CD8-positive, alpha-beta memory T cell (primary cell): ENCODE measurements around the gene SDC3. TPM values are rescaled to one million over a fixed set of nuclear protein-coding genes. Genes with fewer than 3 reads are reported as not detected.

Source experiments
- CTCF ChIA-PET: fragments of 350-600 bp; sonication (Branson Sonifier 250); formaldehyde crosslinking; loops from one replicate; lab custom pipeline; 2021; ENCODE audit warnings: antibody characterized with exemption; lab: Charles Lee
- POLR2A ChIA-PET: fragments of 350-600 bp; sonication (Branson Sonifier 250); formaldehyde crosslinking; loops from one replicate; lab custom pipeline; 2021; ENCODE audit warnings: antibody characterized with exemption; lab: Charles Lee
- DNase-seq, 5 donors: peaks; one replicate each; pipeline versions ENCODE4 v3.0.0 to v3.0.0-alpha.2; 2020 to 2022; ENCODE audit warnings: mixed read lengths in 1 of 5
- H3K27ac ChIP-seq: one replicate; pipeline ENCODE4 v1.7.0; 2013; ENCODE audit warnings: low read depth, mild to moderate bottlenecking, low read length, moderate library complexity
- H3K27me3 ChIP-seq: 2 replicates; pipeline ENCODE4 v1.7.0; 2013; ENCODE audit warnings: low read length, mild to moderate bottlenecking; ENCODE audit not compliant: insufficient read depth, poor library complexity, severe bottlenecking
- H3K36me3 ChIP-seq: 2 replicates; pipeline ENCODE4 v1.7.0; 2013; ENCODE audit warnings: mild to moderate bottlenecking, low read length, moderate library complexity; ENCODE audit not compliant: insufficient read depth
- H3K4me1 ChIP-seq: 2 replicates; pipeline ENCODE4 v1.7.0; 2013; ENCODE audit warnings: mild to moderate bottlenecking, low read length, moderate library complexity; ENCODE audit not compliant: insufficient read depth
- H3K4me3 ChIP-seq: 2 replicates; pipeline ENCODE4 v1.7.0; 2013; ENCODE audit warnings: mild to moderate bottlenecking, low read length
- H3K9me3 ChIP-seq: 2 replicates; pipeline ENCODE4 v1.7.0; 2013; ENCODE audit warnings: mild to moderate bottlenecking, low read length
- H3K27ac Mint-ChIP-seq, 8 donors: one replicate each; pipeline ENCODE4 v1.8.0; 2020 to 2021; ENCODE audit warnings: mixed read lengths in 8 of 8, mild to moderate bottlenecking in 6 of 8, inconsistent platforms in 3 of 8, moderate library complexity in 3 of 8
- H3K27me3 Mint-ChIP-seq, 2 donors: one replicate each; pipeline ENCODE4 v1.8.0; 2020 to 2021; ENCODE audit warnings: mixed read lengths in 2 of 2, mild to moderate bottlenecking in 1 of 2, moderate library complexity in 1 of 2
- H3K36me3 Mint-ChIP-seq, 3 donors: one replicate each; pipeline ENCODE4 v1.8.0; 2020 to 2021; ENCODE audit warnings: mixed read lengths in 3 of 3, inconsistent platforms in 1 of 3, mild to moderate bottlenecking in 1 of 3
- H3K4me1 Mint-ChIP-seq, 3 donors: one replicate each; pipeline ENCODE4 v1.8.0; 2020 to 2021; ENCODE audit warnings: mixed read lengths in 3 of 3, inconsistent platforms in 1 of 3, mild to moderate bottlenecking in 1 of 3
- H3K4me3 Mint-ChIP-seq, 7 donors: one replicate each; pipeline ENCODE4 v1.8.0; 2020 to 2021; ENCODE audit warnings: mixed read lengths in 7 of 7, mild to moderate bottlenecking in 6 of 7, moderate library complexity in 4 of 7, inconsistent platforms in 2 of 7
- H3K9me3 Mint-ChIP-seq, 5 donors: one replicate each; pipeline ENCODE4 v1.8.0; 2020 to 2022; ENCODE audit warnings: mixed read lengths in 5 of 5, mild to moderate bottlenecking in 3 of 5, moderate library complexity in 2 of 5, inconsistent platforms in 1 of 5
- polyA plus RNA-seq: library from polyadenylated mRNA; unstranded; fragments of 300-500 nt; fragmentation: Illumina TruSeq; gene quantifications from one replicate; pipeline ENCODE4 v1.2.3, GENCODE V29; 2021
- total RNA-seq, 2 experiments: library from RNA; stranded (reverse); gene quantifications; one replicate each; pipeline ENCODE4 v1.2.3, GENCODE V29; 2021

SDC3 gene, protein sequence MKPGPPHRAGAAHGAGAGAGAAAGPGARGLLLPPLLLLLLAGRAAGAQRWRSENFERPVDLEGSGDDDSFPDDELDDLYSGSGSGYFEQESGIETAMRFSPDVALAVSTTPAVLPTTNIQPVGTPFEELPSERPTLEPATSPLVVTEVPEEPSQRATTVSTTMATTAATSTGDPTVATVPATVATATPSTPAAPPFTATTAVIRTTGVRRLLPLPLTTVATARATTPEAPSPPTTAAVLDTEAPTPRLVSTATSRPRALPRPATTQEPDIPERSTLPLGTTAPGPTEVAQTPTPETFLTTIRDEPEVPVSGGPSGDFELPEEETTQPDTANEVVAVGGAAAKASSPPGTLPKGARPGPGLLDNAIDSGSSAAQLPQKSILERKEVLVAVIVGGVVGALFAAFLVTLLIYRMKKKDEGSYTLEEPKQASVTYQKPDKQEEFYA
- under 1 TPM; 0.44 TPM for total RNA-seq
- polyA plus RNA-seq = not detected

DNA sequence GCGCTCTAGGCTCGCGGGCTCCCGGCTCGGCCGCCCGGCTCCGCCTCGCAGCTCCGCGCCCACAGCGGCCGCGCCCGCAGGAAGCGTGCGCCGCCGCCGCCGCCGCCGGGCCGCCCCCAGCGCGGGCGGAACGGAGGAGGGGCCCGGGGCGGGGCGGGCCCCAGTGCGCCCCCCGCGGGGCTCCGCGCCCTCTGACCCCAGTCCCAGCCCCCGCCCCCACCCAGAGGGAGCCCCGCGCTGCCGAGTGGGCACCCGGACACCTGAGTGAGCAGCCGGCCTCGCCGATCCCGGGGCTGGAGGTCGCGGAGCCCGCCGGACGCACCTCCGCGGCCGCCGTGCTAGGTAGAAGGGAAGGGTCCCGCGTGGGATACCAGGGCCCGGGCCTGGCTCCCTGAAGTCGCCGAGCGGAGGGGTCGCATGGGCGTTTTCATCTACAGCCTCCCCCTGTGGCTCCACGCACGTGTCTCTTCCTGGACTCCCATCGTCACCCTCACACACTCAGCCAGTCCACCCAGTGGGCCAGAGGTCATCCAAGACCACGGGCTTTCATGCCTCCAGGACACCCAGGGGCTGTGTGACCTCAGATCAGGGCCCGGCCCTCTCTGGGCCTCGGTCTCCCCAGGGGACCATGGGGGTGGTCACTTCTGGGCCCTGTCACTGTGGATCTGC lies at the start of gene SDC3:
Gene SDC3, minus strand, starts transcription at position 63 of the 669 bp plus-strand sequence. CDS start 172 bp downstream, outside the sequence.
- Histone ChIP-seq H3K9me3 (no peaks in the 10 kb centered on the region), H3K4me3 (peak within 1 kb of the TSS; percentile 23), H3K36me3 (no peaks in the 10 kb centered on the region), H3K27me3 (peaks cover 15% of the 10 kb centered on the region), H3K4me1 (peaks cover 15% of the 10 kb centered on the region), H3K27ac (peak within 1 kb of the TSS; percentile 31)
- ChIA-PET POLR2A (no interaction called here), CTCF (no interaction called here)
- DNase-seq = peak in 1 of 5 donors; percentile 36
- H3K36me3 Mint-ChIP-seq = no peaks in the 10 kb centered on the region
- peak within 1 kb of the TSS in 7 of 8 donors; percentile 29 to 89 (median 66) for H3K27ac Mint-ChIP-seq
- peak within 1 kb of the TSS; percentile 83 to 93 (median 84) for H3K4me3 Mint-ChIP-seq
- no peaks in the 10 kb centered on the region for H3K9me3 Mint-ChIP-seq
- H3K27me3 Mint-ChIP-seq = peaks cover 26 to 45% of the 10 kb centered on the region in 2 donors
- peaks cover 14 to 19% (median 19%) of the 10 kb centered on the region in 3 donors for H3K4me1 Mint-ChIP-seq

DNA sequence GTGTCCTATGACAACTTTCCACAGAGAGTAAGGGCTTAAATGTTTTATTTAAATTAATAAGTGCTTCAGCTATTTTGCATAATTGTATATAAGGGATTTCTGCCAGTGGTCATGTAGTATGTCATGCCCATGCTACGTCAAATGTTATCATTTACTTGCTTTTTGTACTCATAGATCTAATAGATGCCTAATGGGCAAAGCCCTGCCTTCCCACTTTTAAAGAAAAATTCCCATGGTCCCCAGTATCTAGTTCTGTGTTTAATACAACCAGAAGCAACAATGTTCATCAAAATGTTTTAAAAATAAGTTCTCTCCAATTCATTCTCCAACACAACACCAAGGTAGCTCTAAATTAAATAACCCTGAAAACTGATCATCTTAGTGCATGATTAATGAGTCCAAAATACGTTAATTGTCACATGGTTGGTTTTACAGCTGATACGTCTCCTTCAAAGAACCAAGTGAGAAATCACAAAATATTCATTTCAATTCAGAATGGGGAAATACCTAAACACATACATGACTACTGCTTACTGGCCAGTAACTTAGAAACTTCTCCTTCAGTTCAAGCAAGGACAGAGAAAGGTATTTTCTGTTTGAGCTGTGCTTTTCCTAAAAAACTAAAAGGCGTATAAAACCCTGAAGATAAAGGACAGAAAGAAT lies 49.1 kb upstream of the SDC3 start:
- H3K4me1 Mint-ChIP-seq = peaks cover 29 to 43% (median 42%) of the 10 kb centered on the region in 3 donors
- no peaks in the 10 kb centered on the region for H3K9me3 ChIP-seq
- ChIA-PET CTCF (no interaction called here), POLR2A (no interaction called here)
- peak overlapping the region in 4 of 8 donors; percentile 2 to 82 (median 53) for H3K27ac Mint-ChIP-seq
- peaks cover 43% of the 10 kb centered on the region for H3K36me3 ChIP-seq
- no peaks in the 10 kb centered on the region for H3K27me3 Mint-ChIP-seq
- no peak overlapping the region for H3K27ac ChIP-seq
- H3K4me1 ChIP-seq = no peaks in the 10 kb centered on the region
- DNase-seq = no peak
- H3K9me3 Mint-ChIP-seq = no peaks in the 10 kb centered on the region
- H3K4me3 ChIP-seq = no peak overlapping the region
- H3K27me3 ChIP-seq = no peaks in the 10 kb centered on the region
- H3K4me3 Mint-ChIP-seq = no peak overlapping the region
- peaks cover 5 to 84% (median 14%) of the 10 kb centered on the region in 3 donors for H3K36me3 Mint-ChIP-seq

DNA sequence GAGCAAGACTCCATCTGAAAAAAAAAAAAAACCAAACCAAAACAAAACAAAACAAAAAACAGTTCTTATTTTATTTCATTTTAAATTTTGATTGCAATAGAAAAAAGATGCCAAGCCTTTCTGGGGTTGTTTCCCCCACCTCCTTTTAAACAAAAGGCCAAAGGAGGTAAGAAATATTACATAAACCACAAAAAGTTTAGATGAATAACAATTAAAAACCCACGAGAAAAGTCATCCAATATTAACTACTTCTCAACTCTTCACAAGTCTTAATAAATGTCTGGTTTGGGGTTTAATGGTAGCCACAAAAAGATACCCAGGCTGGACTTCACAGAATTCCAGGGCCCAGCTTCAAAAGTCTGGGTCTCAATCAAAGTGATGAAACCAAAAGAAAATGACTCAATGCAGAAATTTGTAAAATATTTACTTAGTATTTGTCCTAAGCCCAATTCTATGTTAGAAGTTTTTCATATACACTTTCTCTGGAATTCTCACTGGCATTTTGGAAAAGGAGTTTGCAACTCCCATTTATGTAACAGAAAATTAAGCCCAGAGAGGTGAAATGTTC lies 47.0 kb upstream of the SDC3 start:
- ChIA-PET CTCF (no interaction called here), POLR2A (no interaction called here)
- Mint-ChIP-seq H3K4me1 (peaks cover 26 to 37% (median 34%) of the 10 kb centered on the region in 3 donors), H3K4me3 (no peak overlapping the region), H3K27ac (no peak overlapping the region), H3K27me3 (no peaks in the 10 kb centered on the region), H3K9me3 (no peaks in the 10 kb centered on the region), H3K36me3 (peaks cover 5 to 87% (median 21%) of the 10 kb centered on the region in 3 donors)
- no peak for DNase-seq
- Histone ChIP-seq H3K4me3 (no peak overlapping the region), H3K27ac (no peak overlapping the region), H3K4me1 (no peaks in the 10 kb centered on the region), H3K9me3 (no peaks in the 10 kb centered on the region), H3K27me3 (no peaks in the 10 kb centered on the region), H3K36me3 (peaks cover 51% of the 10 kb centered on the region)

DNA sequence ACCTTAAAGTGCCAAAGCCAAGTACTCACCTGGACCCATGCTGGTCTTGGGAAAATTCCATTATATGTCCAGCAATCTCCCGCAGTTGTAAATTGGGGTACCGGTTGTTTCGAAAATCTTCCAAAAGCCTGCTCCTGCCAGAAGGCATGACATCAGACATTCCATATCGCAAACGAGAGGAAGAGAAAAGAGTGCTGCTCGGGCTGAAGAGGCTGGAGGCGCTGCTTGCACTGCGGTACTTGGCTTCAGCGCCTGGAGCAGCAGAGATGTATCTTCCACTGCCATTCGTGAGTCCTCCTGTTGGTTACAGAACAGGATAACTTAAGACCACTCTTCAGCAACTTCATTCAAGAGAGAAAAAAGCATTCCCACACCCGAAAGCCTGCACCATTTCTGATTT lies 45.1 kb upstream of the SDC3 start:
- H3K27ac ChIP-seq = no peak overlapping the region
- H3K4me1 ChIP-seq = no peaks in the 10 kb centered on the region
- no peak overlapping the region for H3K4me3 ChIP-seq
- no peak for DNase-seq
- H3K9me3 Mint-ChIP-seq = no peaks in the 10 kb centered on the region
- H3K9me3 ChIP-seq = no peaks in the 10 kb centered on the region
- H3K27me3 Mint-ChIP-seq = no peaks in the 10 kb centered on the region
- H3K36me3 ChIP-seq = peaks cover 51% of the 10 kb centered on the region
- ChIA-PET CTCF (no interaction called here), POLR2A (no interaction called here)
- H3K4me1 Mint-ChIP-seq = peaks cover 17 to 26% (median 24%) of the 10 kb centered on the region in 3 donors
- H3K27me3 ChIP-seq = no peaks in the 10 kb centered on the region
- no peak overlapping the region for H3K27ac Mint-ChIP-seq
- H3K36me3 Mint-ChIP-seq = peaks cover 10 to 85% (median 21%) of the 10 kb centered on the region in 3 donors
- no peak overlapping the region for H3K4me3 Mint-ChIP-seq

DNA sequence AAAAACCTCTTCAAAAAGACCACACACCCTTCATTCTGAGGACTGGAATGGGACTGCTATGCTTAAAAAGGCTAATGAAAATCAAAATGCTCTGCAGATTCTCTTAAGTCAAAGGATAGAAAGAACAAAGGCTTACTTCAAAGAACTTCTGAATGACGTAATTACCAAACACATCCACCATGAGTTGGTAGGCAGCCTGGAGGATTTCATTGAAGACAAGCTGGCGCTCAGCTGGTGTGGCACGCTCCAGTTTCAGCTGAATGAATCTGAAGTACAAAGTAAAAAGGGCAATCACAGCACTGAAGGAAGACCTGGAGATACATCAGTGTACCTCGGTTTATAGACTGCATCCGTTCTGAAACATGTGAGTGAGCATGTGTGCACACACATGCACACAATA lies 43.5 kb upstream of the SDC3 start:
- peak in 1 of 5 donors; percentile 24 for DNase-seq
- no peak overlapping the region for H3K4me3 ChIP-seq

DNA sequence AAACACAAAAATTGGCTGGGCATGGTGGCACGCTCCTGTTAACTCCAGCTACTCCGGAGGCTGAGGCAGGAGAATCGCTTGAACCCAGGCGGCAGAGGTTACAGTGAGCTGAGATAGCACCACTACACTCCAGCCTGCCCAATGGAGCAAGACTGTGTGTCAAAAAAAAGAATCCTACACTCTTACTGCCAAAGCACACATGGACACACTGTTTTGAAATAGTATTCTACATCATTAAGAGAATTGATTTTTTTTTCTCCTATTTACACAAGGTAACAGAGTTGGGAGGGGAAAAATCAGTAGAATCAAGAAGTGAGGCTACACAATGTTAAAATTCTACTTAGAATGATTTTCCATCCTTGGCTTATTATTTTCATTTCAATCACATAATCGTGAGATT lies 42.1 kb upstream of the SDC3 start:
- POLR2A ChIA-PET = no interaction called here
- peak overlapping the region in 2 of 8 donors; percentile 26 to 47 for H3K27ac Mint-ChIP-seq
- peaks cover 10 to 86% (median 27%) of the 10 kb centered on the region in 3 donors for H3K36me3 Mint-ChIP-seq

More for the DNA sequence above, 43.5 kb upstream of the SDC3 start:
- Mint-ChIP-seq H3K4me3 (no peak overlapping the region), H3K9me3 (no peaks in the 10 kb centered on the region), H3K4me1 (peaks cover 13 to 27% (median 13%) of the 10 kb centered on the region in 3 donors), H3K36me3 (peaks cover 10 to 89% (median 27%) of the 10 kb centered on the region in 3 donors), H3K27ac (peak overlapping the region in 3 of 8 donors; percentile 10 to 63 (median 36)), H3K27me3 (no peaks in the 10 kb centered on the region)
- ChIA-PET CTCF (no interaction called here), POLR2A (no interaction called here)
- no peaks in the 10 kb centered on the region for H3K9me3 ChIP-seq
- H3K4me1 ChIP-seq = no peaks in the 10 kb centered on the region
- H3K27me3 ChIP-seq = no peaks in the 10 kb centered on the region
- no peak overlapping the region for H3K27ac ChIP-seq
- peaks cover 50% of the 10 kb centered on the region for H3K36me3 ChIP-seq

DNA sequence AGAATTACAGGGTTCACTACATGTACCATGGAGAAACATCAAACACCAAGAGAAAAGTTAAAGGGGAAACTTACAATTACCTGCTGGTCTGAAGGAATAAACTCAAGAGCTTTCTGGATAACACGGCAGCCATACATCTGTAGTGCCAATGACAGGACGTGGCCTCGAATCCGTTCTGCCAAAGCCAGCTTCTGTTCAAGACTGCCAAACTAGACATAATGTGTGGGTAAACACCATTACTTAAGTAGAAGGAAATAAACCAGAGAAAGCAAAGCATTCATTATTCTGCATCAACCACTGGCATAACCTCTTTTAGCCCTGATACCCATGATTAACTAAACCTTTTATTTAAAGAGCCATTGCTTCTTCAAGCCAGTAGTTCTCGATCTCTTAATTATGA lies 41.5 kb upstream of the SDC3 start:
- H3K27ac Mint-ChIP-seq = peak overlapping the region in 3 of 8 donors; percentile 26 to 62 (median 54)
- H3K27me3 Mint-ChIP-seq = no peaks in the 10 kb centered on the region
- ChIA-PET POLR2A (no interaction called here), CTCF (no interaction called here)
- Histone ChIP-seq H3K9me3 (no peaks in the 10 kb centered on the region), H3K4me1 (no peaks in the 10 kb centered on the region), H3K36me3 (peaks cover 50% of the 10 kb centered on the region), H3K4me3 (no peak overlapping the region), H3K27me3 (no peaks in the 10 kb centered on the region), H3K27ac (no peak overlapping the region)
- peaks cover 13 to 25% (median 15%) of the 10 kb centered on the region in 3 donors for H3K4me1 Mint-ChIP-seq
- no peak overlapping the region for H3K4me3 Mint-ChIP-seq
- H3K36me3 Mint-ChIP-seq = peaks cover 10 to 88% (median 31%) of the 10 kb centered on the region in 3 donors
- DNase-seq = no peak
- H3K9me3 Mint-ChIP-seq = no peaks in the 10 kb centered on the region

More for the DNA sequence above, 42.1 kb upstream of the SDC3 start:
- Histone ChIP-seq H3K9me3 (no peaks in the 10 kb centered on the region), H3K27me3 (no peaks in the 10 kb centered on the region), H3K4me3 (no peak overlapping the region), H3K27ac (no peak overlapping the region), H3K4me1 (no peaks in the 10 kb centered on the region), H3K36me3 (peaks cover 46% of the 10 kb centered on the region)
- Mint-ChIP-seq H3K9me3 (no peaks in the 10 kb centered on the region), H3K4me3 (no peak overlapping the region), H3K27me3 (no peaks in the 10 kb centered on the region), H3K4me1 (peaks cover 13 to 25% (median 13%) of the 10 kb centered on the region in 3 donors)
- no peak for DNase-seq
- CTCF ChIA-PET = no interaction called here
